Kidney (tissue), 14 donors: ENCODE data around the gene PLCB4. TPM values are rescaled to one million over a fixed set of nuclear protein-coding genes. Genes with fewer than 3 reads are reported as not detected.

ENCODE experiments used
- DNase-seq, 5 donors: peaks; one replicate each; pipeline ENCODE4 v3.0.0-alpha.2; 2013 to 2020
- FAIRE-seq: peaks from 2 replicates; lab custom pipeline; 2012; peaks lifted over from hg19 to GRCh38; lab: Jason Lieb, UNC
- H3K27ac ChIP-seq, 2 donors: one replicate each; pipeline ENCODE4 v1.7.0; 2013; ENCODE audit warnings: low read depth in 2 of 2, low read length in 2 of 2, inconsistent platforms in 1 of 2
- H3K27me3 ChIP-seq: one replicate; pipeline ENCODE4 v1.7.1; 2013; ENCODE audit warnings: low read length, inconsistent platforms; ENCODE audit not compliant: control insufficient read depth, insufficient read depth
- H3K36me3 ChIP-seq, 3 donors: one replicate each; pipeline versions ENCODE4 v1.7.0 to v1.7.1; 2013; ENCODE audit warnings: low read length in 3 of 3, control low read depth in 1 of 3, inconsistent platforms in 1 of 3; ENCODE audit not compliant: insufficient read depth in 3 of 3, control insufficient read depth in 2 of 3
- H3K4me1 ChIP-seq, 3 donors: one replicate each; pipeline versions ENCODE4 v1.7.0 to v1.7.1; 2013; ENCODE audit warnings: low read length in 3 of 3, inconsistent platforms in 1 of 3, low read depth in 1 of 3; ENCODE audit not compliant: control insufficient read depth in 2 of 3, insufficient read depth in 2 of 3
- H3K4me3 ChIP-seq, 3 donors: one replicate each; pipeline versions ENCODE4 v1.7.0 to v1.8.1; 2013; ENCODE audit warnings: low read length in 3 of 3, control low read depth in 1 of 3, inconsistent platforms in 1 of 3
- H3K9ac ChIP-seq, 3 donors: one replicate each; pipeline versions ENCODE4 v1.7.0 to v1.7.1; 2013; ENCODE audit warnings: low read length in 3 of 3, control low read depth in 1 of 3, inconsistent platforms in 1 of 3
- H3K9me3 ChIP-seq, 3 donors: one replicate each; pipeline versions ENCODE4 v1.7.0 to v1.7.1; 2013; ENCODE audit warnings: low read length in 3 of 3, control low read depth in 1 of 3, inconsistent platforms in 1 of 3; ENCODE audit not compliant: control insufficient read depth in 2 of 3, insufficient read depth in 1 of 3
- intact Hi-C: fragments of 100-400 bp; cut with DNase I; formaldehyde crosslinking; loops from one replicate; pipeline ENCODE4 v1.11.1; 2022
- polyA plus RNA-seq: library from polyadenylated mRNA; stranded (reverse); fragments of 350-450 nt; fragmentation: Illumina TruSeq; extraction: RNeasy Lipid Tissue Mini Kit (QIAGEN cat#74804); gene quantifications from one replicate; pipeline ENCODE4 v1.2.3, GENCODE V29; 2014; ENCODE audit warnings: low read depth, low replicate concordance; ENCODE audit not compliant: insufficient read depth
- total RNA-seq: library from RNA; stranded (reverse); fragmentation: NEBNext Ultra II Directional; extraction: Animal tissue kit (Norgen Biotek cat#: 25700); gene quantifications from one replicate; pipeline ENCODE4 v1.2.1, GENCODE V29; 2021
- TF ChIP-seq, protein P1 (sequence below): IDR thresholded peaks from 3 replicates; pipeline ENCODE4 v1.5.1; 2012; ENCODE audit warnings: mild to moderate bottlenecking, moderate library complexity, borderline replicate concordance; ENCODE audit not compliant: insufficient read depth; ENCODE audit errors: extremely low read depth
- donor health status: control.
- donor health status: control.
- donor health status: control.
- donor health status: control.
- donor health status: control.
- donor health status: DM: yes; HTN: yes; CAD: no.
- donor health status: Normal renal cell carcinoma (clear cell type).

Gene PLCB4
- total and polyA plus RNA-seq, 2 donors from 2014 or later, result 2.8 to 17.7 TPM

- Histone ChIP-seq H3K9me3 (no peaks in the 10 kb centered on the region), H3K4me3 (no peak overlapping the region), H3K4me1 (no peaks in the 10 kb centered on the region), H3K36me3 (no peaks in the 10 kb centered on the region), H3K27me3 (no peaks in the 10 kb centered on the region), H3K9ac (no peak overlapping the region), H3K27ac (no peak overlapping the region)
- TF ChIP-seq, protein P1, sequence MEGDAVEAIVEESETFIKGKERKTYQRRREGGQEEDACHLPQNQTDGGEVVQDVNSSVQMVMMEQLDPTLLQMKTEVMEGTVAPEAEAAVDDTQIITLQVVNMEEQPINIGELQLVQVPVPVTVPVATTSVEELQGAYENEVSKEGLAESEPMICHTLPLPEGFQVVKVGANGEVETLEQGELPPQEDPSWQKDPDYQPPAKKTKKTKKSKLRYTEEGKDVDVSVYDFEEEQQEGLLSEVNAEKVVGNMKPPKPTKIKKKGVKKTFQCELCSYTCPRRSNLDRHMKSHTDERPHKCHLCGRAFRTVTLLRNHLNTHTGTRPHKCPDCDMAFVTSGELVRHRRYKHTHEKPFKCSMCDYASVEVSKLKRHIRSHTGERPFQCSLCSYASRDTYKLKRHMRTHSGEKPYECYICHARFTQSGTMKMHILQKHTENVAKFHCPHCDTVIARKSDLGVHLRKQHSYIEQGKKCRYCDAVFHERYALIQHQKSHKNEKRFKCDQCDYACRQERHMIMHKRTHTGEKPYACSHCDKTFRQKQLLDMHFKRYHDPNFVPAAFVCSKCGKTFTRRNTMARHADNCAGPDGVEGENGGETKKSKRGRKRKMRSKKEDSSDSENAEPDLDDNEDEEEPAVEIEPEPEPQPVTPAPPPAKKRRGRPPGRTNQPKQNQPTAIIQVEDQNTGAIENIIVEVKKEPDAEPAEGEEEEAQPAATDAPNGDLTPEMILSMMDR, result peak; percentile 18
- intact Hi-C loops, result no loop called here
- DNase-seq, result peak in 2 of 5 donors; percentile 23 to 54
- FAIRE-seq, result no peak
These were observed 104.0 kb downstream of the PLCB4 start for GRCh38 chr20:9172851-9173250.

GRCh38 chr20:9177278-9177677, 108.4 kb downstream of the PLCB4 start:
- Histone ChIP-seq H3K27ac (no peak overlapping the region), H3K9ac (no peak overlapping the region), H3K27me3 (no peaks in the 10 kb centered on the region), H3K36me3 (no peaks in the 10 kb centered on the region), H3K4me3 (no peak overlapping the region), H3K4me1 (no peaks in the 10 kb centered on the region), H3K9me3 (no peaks in the 10 kb centered on the region)
- FAIRE-seq, result no peak
- TF ChIP-seq, protein P1, result no peak
- no peak for DNase-seq
- intact Hi-C loops, result no loop called here

DNA sequence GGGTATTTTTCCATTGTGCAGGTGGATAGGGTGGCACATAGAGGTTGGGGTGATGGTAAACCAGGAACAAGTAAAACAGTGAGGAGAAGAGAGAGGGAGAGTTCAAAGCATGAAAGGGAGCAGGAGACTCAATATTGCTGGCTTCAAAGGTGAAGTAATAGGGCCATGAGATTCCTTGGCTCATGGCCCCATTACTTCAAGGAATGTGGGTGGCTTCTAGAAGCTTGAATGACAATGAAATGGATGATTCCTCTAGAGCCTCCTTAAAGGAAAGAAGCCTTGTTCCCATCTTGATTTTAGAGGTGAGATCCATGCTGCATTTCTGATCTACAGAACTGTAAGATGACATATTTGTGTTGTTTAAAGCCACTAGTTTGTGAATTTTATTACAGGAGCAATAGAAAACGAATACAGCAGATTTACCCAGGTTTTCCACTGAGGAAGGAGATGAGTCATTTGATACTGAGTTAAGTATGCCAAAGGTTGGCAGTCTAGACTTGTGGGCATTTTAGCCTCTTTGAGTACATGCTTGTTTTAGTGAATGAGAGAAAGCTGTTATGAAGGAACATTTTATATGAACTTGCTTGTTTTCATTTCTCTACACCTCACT, 110.4 kb downstream of the PLCB4 start:
- no peak overlapping the region for H3K9ac ChIP-seq
- TF ChIP-seq, protein P1, result no peak
- intact Hi-C loops, result no loop called here
- H3K4me1 ChIP-seq, result no peaks in the 10 kb centered on the region
- FAIRE-seq, result no peak
- no peaks in the 10 kb centered on the region for H3K9me3 ChIP-seq
- DNase-seq, result no peak
- no peak overlapping the region for H3K27ac ChIP-seq
- no peaks in the 10 kb centered on the region for H3K27me3 ChIP-seq
- no peak overlapping the region for H3K4me3 ChIP-seq
- H3K36me3 ChIP-seq, result no peaks in the 10 kb centered on the region

DNA sequence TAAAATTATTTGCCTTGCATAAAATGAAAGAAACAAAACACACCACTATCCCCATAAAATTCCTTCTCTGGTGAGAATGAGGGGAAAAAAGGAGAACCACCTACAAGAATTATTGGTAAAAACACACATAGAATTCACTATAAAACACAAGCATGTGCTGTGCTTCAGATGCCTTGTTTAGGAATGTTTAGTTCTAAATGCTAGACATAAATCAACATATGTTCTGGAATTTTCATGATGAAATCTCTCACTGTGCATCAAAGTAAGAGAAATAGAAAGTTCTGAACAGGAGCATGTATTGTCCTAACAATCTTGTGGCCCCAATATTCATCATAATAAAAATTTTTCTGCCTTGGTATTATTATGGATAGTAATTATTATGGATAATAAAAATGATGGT, 111.0 kb downstream of the PLCB4 start:
- Histone ChIP-seq H3K4me1 (no peaks in the 10 kb centered on the region), H3K27me3 (no peaks in the 10 kb centered on the region), H3K9ac (no peak overlapping the region), H3K9me3 (no peaks in the 10 kb centered on the region), H3K4me3 (no peak overlapping the region), H3K27ac (no peak overlapping the region), H3K36me3 (no peaks in the 10 kb centered on the region)
- FAIRE-seq (no peak), DNase-seq (no peak)
- intact Hi-C loops, result no loop called here
- TF ChIP-seq, protein P1, result no peak
